Endothelial cell of umbilical vein (primary cell): ENCODE results near the gene COL13A1. TPM values are rescaled to one million over a fixed set of nuclear protein-coding genes. Genes with fewer than 3 reads are reported as not detected.

Experiments used
- BruUV-seq: library from RNA; stranded (reverse); fragments of 400-500 nt; replicated peaks from 2 replicates; lab custom pipeline; 2021; lab: Mats Ljungman, UMichigan
- CTCF ChIA-PET: fragments of 300-600, 350-600 bp; sonication (Branson Sonifier 250); formaldehyde crosslinking; loops from one replicate; lab custom pipeline; 2021; ENCODE audit warnings: antibody characterized with exemption, inconsistent platforms; lab: Charles Lee
- POLR2A ChIA-PET: fragments of 300-600, 350-600 bp; sonication (Branson Sonifier 250); formaldehyde crosslinking; loops from one replicate; lab custom pipeline; 2021; ENCODE audit warnings: antibody characterized with exemption, inconsistent platforms; lab: Charles Lee
- DNase-seq: peaks from one replicate; pipeline ENCODE4 v3.0.0-alpha.2; 2011; ENCODE audit warnings: low read depth, low spot score
- FAIRE-seq: peaks from 2 replicates; lab custom pipeline; 2011; peaks lifted over from hg19 to GRCh38; lab: Jason Lieb, UNC
- H2AFZ ChIP-seq: 2 replicates; pipeline ENCODE4 v1.6.0; 2012; ENCODE audit warnings: low read depth, low read length, control low read depth, inconsistent platforms
- H3K27ac ChIP-seq: 2 replicates; pipeline ENCODE4 v1.5.1; 2011; ENCODE audit warnings: low read depth, mild to moderate bottlenecking, control low read depth, low read length, moderate library complexity; ENCODE audit not compliant: insufficient read depth
- H3K27me3 ChIP-seq, 2 experiments: 2 replicates each; pipeline versions ENCODE4 v1.6.0 to v1.6.1; 2011; ENCODE audit warnings: low read length in 2 of 2, mixed read lengths in 1 of 2; ENCODE audit not compliant: control insufficient read depth in 2 of 2, insufficient read depth in 2 of 2
- H3K36me3 ChIP-seq, 2 experiments: 2 replicates in 1 of 2; 3 replicates in 1 of 2; pipeline ENCODE4 v1.5.1; 2011; ENCODE audit warnings: low read length in 2 of 2, mild to moderate bottlenecking in 1 of 2, moderate library complexity in 1 of 2; ENCODE audit not compliant: control insufficient read depth in 2 of 2, insufficient read depth in 2 of 2; ENCODE audit errors: extremely low read depth in 1 of 2
- H3K4me1 ChIP-seq: 3 replicates; pipeline ENCODE4 v1.5.1; 2011; ENCODE audit warnings: mild to moderate bottlenecking, low read length; ENCODE audit not compliant: control insufficient read depth, insufficient read depth; ENCODE audit errors: extremely low read depth
- H3K4me2 ChIP-seq: 2 replicates; pipeline ENCODE4 v1.6.1; 2011; ENCODE audit warnings: low read length, control low read depth, mixed read lengths; ENCODE audit not compliant: insufficient read depth
- H3K4me3 ChIP-seq, 3 experiments: fragments of 200-600 bp in 1 of 3; sonication (generic), shearing (Covaris generic) in 1 of 3; replicated peaks in 1 of 3; 2 replicates each; pipeline ENCODE4 v1.5.1; 2011 to 2016; ENCODE audit warnings: control low read depth in 3 of 3, low read length in 3 of 3, mild to moderate bottlenecking in 2 of 3, inconsistent platforms in 1 of 3, low read depth in 1 of 3, moderate library complexity in 1 of 3; ENCODE audit not compliant: insufficient read depth in 1 of 3
- H3K79me2 ChIP-seq: 2 replicates; pipeline ENCODE4 v1.6.0; 2012; ENCODE audit warnings: low read length, inconsistent platforms; ENCODE audit not compliant: control insufficient read depth, insufficient read depth
- H3K9ac ChIP-seq: replicated peaks from 2 replicates; pipeline ENCODE3; 2011; ENCODE audit warnings: low read length, control low read depth; ENCODE audit not compliant: insufficient read depth; ENCODE audit errors: extremely low read depth
- H3K9me1 ChIP-seq: replicated peaks from 3 replicates; pipeline ENCODE4 v1.6.0; 2011; ENCODE audit warnings: mild to moderate bottlenecking, low read length; ENCODE audit not compliant: control insufficient read depth, insufficient read depth; ENCODE audit errors: extremely low read depth
- H3K9me3 ChIP-seq: replicated peaks from 2 replicates; pipeline ENCODE4 v1.5.1; 2012; ENCODE audit warnings: low read length, inconsistent platforms; ENCODE audit not compliant: control insufficient read depth, insufficient read depth
- H4K20me1 ChIP-seq: replicated peaks from 2 replicates; pipeline ENCODE3; 2011; ENCODE audit warnings: mild to moderate bottlenecking, low read length; ENCODE audit not compliant: control insufficient read depth, insufficient read depth; ENCODE audit errors: extremely low read depth
- EZH2 ChIP-seq: IDR thresholded peaks from 2 replicates; pipeline ENCODE4 v1.6.1; 2012; ENCODE audit warnings: borderline replicate concordance, low read depth, mild to moderate bottlenecking, moderate library complexity, low read length, inconsistent platforms; ENCODE audit not compliant: severe bottlenecking
- FOS ChIP-seq: IDR thresholded peaks from 2 replicates; pipeline ENCODE4 v1.6.1; 2011; ENCODE audit warnings: mild to moderate bottlenecking, low read length, moderate library complexity, borderline replicate concordance; ENCODE audit not compliant: insufficient read depth
- GATA2 ChIP-seq: IDR thresholded peaks from 2 replicates; pipeline ENCODE4 v1.7.0; 2011; ENCODE audit warnings: low read depth, mild to moderate bottlenecking, moderate library complexity, mixed read lengths, low read length; ENCODE audit not compliant: insufficient read length, insufficient read depth
- JUN ChIP-seq: IDR thresholded peaks from 2 replicates; pipeline ENCODE4 v1.6.1; 2011; ENCODE audit warnings: borderline replicate concordance, low read depth; ENCODE audit not compliant: insufficient read length, insufficient read depth
- MYC ChIP-seq: IDR thresholded peaks from one replicate; pipeline ENCODE4 v1.6.1; 2011; ENCODE audit warnings: mild to moderate bottlenecking, low read depth, low read length
- POLR2A ChIP-seq: IDR thresholded peaks from 2 replicates; pipeline ENCODE4 v1.6.1; 2012; ENCODE audit warnings: low read depth, mild to moderate bottlenecking, control low read depth, low read length
- POLR2AphosphoS5 ChIP-seq: IDR thresholded peaks from 2 replicates; pipeline ENCODE4 v1.6.1; 2012; ENCODE audit warnings: low read depth, mild to moderate bottlenecking, control low read depth, low read length, moderate library complexity; ENCODE audit not compliant: insufficient read depth
- dilution Hi-C: fragments of 300-500 bp; cut with MboI; formaldehyde crosslinking; loops from one replicate; pipeline ENCODE4 v1.15.0; 2019; ENCODE audit warnings: low sequenced_read_pairs; ENCODE audit not compliant: extremely low pct_ligation_motif_present
- intact Hi-C: fragments of 100-400 bp; cut with micrococcal nuclease; formaldehyde crosslinking; loops from one replicate; pipeline ENCODE4 v1.10.0; 2022
- polyA plus RNA-seq, 4 experiments: library from polyadenylated mRNA; depleted of rRNA in 3 of 4; stranded (reverse) in 3 of 4; unstranded in 1 of 4; fragments of >200 nt; gene quantifications; 2 replicates each; pipeline versions ENCODE4 v1.2.1 to v1.2.3, GENCODE V29; 2011 to 2012; ENCODE audit warnings: missing spikeins in 1 of 4
- total RNA-seq: library from RNA; stranded (reverse); gene quantifications from 2 replicates; pipeline ENCODE4 v1.2.3, GENCODE V29; 2021
- TF ChIP-seq, protein P1 (sequence below): IDR thresholded peaks from 2 replicates; pipeline ENCODE4 v1.6.1; 2011; ENCODE audit not compliant: insufficient read depth, insufficient read length
- TF ChIP-seq, protein P2 (sequence below), 2 donors: IDR thresholded peaks; 1 replicate in 1 of 2; 2 replicates in 1 of 2; pipeline ENCODE4 v1.5.1; 2011; ENCODE audit warnings: low read length in 2 of 2, mild to moderate bottlenecking in 2 of 2, moderate library complexity in 2 of 2, control low read depth in 1 of 2, inconsistent platforms in 1 of 2, low read depth in 1 of 2; ENCODE audit not compliant: insufficient read depth in 1 of 2; ENCODE audit errors: extremely low read depth in 1 of 2

COL13A1 gene
- total and polyA plus RNA-seq, 2 donors (not counting 3 experiments of a cell fraction or from before 2014, with no cell fraction given) = 21.4 to 47.5 TPM

DNA sequence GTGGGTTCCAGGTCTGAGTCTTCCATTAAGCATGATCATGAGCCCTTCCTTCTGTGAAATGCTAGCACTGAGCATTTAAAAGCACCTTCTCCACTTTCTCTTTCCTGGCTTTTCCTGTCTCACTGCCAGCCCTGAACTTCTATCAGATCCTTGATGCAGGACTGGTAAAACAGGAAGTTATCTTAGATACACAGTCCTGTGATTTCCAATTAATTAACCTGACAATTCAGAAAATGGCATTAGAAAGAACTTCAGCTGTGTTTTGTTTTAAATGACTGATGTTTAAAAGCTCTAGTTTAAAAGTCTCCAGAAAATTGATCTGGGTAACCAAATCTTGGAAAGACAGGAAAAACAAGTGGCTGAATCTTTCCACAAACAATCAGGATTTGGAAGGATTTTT is 172.0 kb downstream of the COL13A1 start:
- intact Hi-C loops = no loop called here
- Histone ChIP-seq H3K9me1 (no peaks in the 10 kb centered on the region), H3K4me1 (no peaks in the 10 kb centered on the region), H2AFZ (no peak overlapping the region), H3K79me2 (no peaks in the 10 kb centered on the region), H3K36me3 (no peaks in the 10 kb centered on the region), H3K9me3 (no peaks in the 10 kb centered on the region), H4K20me1 (no peaks in the 10 kb centered on the region), H3K27me3 (peaks cover 45 to 81% of the 10 kb centered on the region in 2 experiments), H3K4me2 (no peak overlapping the region), H3K27ac (no peak overlapping the region), H3K9ac (no peak overlapping the region), H3K4me3 (no peak overlapping the region)
- FAIRE-seq (no peak), DNase-seq (no peak)
- TF ChIP-seq POLR2A = no peak
- TF ChIP-seq, protein P1, sequence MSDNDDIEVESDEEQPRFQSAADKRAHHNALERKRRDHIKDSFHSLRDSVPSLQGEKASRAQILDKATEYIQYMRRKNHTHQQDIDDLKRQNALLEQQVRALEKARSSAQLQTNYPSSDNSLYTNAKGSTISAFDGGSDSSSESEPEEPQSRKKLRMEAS = no peak
- TF ChIP-seq MYC = no peak
- no peak for TF ChIP-seq JUN
- no peak for TF ChIP-seq POLR2AphosphoS5
- TF ChIP-seq EZH2 = no peak
- TF ChIP-seq, protein P2, sequence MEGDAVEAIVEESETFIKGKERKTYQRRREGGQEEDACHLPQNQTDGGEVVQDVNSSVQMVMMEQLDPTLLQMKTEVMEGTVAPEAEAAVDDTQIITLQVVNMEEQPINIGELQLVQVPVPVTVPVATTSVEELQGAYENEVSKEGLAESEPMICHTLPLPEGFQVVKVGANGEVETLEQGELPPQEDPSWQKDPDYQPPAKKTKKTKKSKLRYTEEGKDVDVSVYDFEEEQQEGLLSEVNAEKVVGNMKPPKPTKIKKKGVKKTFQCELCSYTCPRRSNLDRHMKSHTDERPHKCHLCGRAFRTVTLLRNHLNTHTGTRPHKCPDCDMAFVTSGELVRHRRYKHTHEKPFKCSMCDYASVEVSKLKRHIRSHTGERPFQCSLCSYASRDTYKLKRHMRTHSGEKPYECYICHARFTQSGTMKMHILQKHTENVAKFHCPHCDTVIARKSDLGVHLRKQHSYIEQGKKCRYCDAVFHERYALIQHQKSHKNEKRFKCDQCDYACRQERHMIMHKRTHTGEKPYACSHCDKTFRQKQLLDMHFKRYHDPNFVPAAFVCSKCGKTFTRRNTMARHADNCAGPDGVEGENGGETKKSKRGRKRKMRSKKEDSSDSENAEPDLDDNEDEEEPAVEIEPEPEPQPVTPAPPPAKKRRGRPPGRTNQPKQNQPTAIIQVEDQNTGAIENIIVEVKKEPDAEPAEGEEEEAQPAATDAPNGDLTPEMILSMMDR (IDR thresholded peaks at IDR 0.05; ENCODE audit: extremely low read depth in 1 of 2, insufficient read depth in 1 of 2, low read depth in 1 of 2, low read length in 2 of 2) = no peak
- no peak for TF ChIP-seq FOS
- no peak for TF ChIP-seq GATA2
- no TSS peak for BruUV-seq
- dilution Hi-C loops = no loop called here
- CTCF ChIA-PET = interaction anchor here (1.0 to 5.5 kb wide), 2 partner anchors 14 to 59 kb away, joined by 3 to 29 read pairs; no protein-coding TSS in a partner anchor
- POLR2A ChIA-PET = no interaction called here
